Measurements from ENCODE around the gene RAPGEF1. TPM values are rescaled to one million over a fixed set of nuclear protein-coding genes. Genes with fewer than 3 reads are reported as not detected.

Gene RAPGEF1
- total RNA-seq, 1 donor from 2014 or later, result 76.8 TPM

DNA sequence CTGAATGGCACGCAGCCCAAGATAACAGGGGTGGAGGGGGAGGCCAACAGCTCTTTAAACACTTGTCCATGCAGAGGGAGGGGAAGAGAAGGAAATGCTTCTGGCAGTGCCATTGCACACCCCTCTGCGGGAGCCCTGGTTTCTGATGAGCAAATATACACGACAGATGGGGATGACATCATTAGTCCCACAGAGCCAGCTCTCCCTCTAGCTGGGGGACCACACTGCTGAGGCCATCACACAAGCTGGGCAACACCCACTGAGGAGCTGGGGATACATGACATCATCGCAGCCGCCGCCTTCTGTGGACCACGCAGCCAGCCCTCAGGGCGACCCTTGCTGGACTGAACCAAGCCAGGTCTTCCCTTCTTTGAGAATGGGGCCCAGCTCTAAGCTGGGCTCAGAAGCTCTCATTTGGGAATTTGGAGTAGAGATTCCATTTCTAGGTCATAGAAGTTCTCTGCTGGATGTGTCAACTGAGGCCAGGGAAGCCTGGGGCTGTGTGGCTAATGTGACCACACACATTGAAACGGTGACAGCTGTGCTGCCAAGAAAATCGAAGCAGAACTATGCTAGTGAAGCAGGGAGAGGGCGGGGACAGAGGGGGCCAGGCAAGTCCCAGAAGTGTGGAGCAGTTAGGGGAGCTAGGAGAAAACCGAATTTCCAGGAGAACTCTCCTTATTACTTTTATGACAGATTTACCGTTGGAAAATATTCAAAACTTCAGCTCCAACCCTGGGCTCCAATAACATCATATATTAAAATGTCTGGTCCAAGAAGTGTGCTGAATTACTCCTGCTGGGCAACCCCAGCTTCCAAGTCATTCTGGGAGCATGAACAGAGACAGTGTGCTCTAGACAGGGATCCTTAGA is 115.0 kb downstream of the RAPGEF1 start:
- Histone ChIP-seq H3K9me3 (ENCODE audit: insufficient read depth, low read depth, low read length) (no peaks in the 10 kb centered on the region), H3K9ac (ENCODE audit: low read length) (no peak overlapping the region), H2AFZ (ENCODE audit: low read depth, low read length) (no peak overlapping the region), H3K4me1 (ENCODE audit: insufficient read depth, low read length) (peaks cover 29% of the 10 kb centered on the region), H3K27me3 (ENCODE audit: insufficient read depth, low read length) (no peaks in the 10 kb centered on the region), H4K20me1 (ENCODE audit: insufficient read depth, low read length) (peaks cover 3% of the 10 kb centered on the region), H3K79me2 (ENCODE audit: insufficient read depth, low read length) (no peaks in the 10 kb centered on the region), H3K36me3 (ENCODE audit: insufficient read depth, low read length) (peaks cover 5% of the 10 kb centered on the region), H3K4me3 (ENCODE audit: insufficient read depth, low read depth, low read length) (no peak overlapping the region), H3K27ac (ENCODE audit: low read depth, low read length) (no peak overlapping the region), H3K4me2 (ENCODE audit: low read length) (peak overlapping the region; percentile 8)
- H3K36me3 Mint-ChIP-seq (ENCODE audit: low read depth, unreplicated experiment), result peaks cover 40% of the 10 kb centered on the region
- no peak overlapping the region for H3K4me3 Mint-ChIP-seq (ENCODE audit: unreplicated experiment)
- no peak for TF ChIP-seq EZH2 (IDR thresholded peaks at IDR 0.05; ENCODE audit: insufficient read depth, low read length)
- TF ChIP-seq, protein P1, sequence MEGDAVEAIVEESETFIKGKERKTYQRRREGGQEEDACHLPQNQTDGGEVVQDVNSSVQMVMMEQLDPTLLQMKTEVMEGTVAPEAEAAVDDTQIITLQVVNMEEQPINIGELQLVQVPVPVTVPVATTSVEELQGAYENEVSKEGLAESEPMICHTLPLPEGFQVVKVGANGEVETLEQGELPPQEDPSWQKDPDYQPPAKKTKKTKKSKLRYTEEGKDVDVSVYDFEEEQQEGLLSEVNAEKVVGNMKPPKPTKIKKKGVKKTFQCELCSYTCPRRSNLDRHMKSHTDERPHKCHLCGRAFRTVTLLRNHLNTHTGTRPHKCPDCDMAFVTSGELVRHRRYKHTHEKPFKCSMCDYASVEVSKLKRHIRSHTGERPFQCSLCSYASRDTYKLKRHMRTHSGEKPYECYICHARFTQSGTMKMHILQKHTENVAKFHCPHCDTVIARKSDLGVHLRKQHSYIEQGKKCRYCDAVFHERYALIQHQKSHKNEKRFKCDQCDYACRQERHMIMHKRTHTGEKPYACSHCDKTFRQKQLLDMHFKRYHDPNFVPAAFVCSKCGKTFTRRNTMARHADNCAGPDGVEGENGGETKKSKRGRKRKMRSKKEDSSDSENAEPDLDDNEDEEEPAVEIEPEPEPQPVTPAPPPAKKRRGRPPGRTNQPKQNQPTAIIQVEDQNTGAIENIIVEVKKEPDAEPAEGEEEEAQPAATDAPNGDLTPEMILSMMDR (IDR thresholded peaks at IDR 0.05; ENCODE audit: insufficient read depth, low read depth, low read length), result no peak
- DNase-seq (ENCODE audit: low read depth), result peak; percentile 10
- no peaks in the 10 kb centered on the region for H3K9me3 Mint-ChIP-seq (ENCODE audit: unreplicated experiment)
- H3K4me1 Mint-ChIP-seq (ENCODE audit: low read depth, unreplicated experiment), result peaks cover 13% of the 10 kb centered on the region
- FAIRE-seq, result no peak
- no peak overlapping the region for H3K27ac Mint-ChIP-seq (ENCODE audit: unreplicated experiment)
- no peaks in the 10 kb centered on the region for H3K27me3 Mint-ChIP-seq (ENCODE audit: low read depth, unreplicated experiment)

DNA sequence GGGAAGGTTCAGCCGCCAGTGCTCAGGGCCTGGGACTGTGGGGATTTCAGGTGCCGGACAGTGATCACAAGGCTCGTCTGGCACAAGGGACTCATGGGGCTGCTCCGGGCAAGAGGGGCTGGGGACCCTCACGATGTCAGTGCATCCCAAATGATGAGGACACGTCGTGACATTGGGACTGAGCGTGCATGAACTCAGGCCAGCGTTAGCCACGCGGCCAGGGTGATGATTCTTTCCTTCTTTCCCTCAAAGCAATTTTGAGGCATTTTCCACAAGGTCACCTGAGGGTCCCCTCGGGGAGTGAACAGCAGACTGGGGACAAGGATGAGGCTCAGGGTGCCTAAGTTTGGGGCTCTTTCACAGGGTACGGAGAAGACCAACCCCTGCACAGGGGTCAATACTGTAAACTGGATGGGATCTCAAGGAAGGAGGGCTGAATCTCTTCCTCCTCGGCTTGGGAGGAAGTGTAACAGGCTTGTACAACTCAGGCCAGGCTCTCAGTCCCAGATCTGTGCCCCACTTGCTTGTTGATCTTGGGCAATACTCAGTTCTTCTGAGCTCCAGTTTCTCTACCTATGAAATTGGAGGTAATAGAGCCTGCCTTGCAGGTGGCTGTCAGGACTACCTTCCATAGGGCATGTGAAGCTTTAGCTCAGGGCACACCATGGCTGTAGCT is 116.1 kb downstream of the RAPGEF1 start:
- Histone ChIP-seq H4K20me1 (ENCODE audit: insufficient read depth, low read length) (peaks cover 3% of the 10 kb centered on the region), H3K9me3 (ENCODE audit: insufficient read depth, low read depth, low read length) (no peaks in the 10 kb centered on the region), H3K4me2 (ENCODE audit: low read length) (no peak overlapping the region), H3K27me3 (ENCODE audit: insufficient read depth, low read length) (no peaks in the 10 kb centered on the region), H2AFZ (ENCODE audit: low read depth, low read length) (no peak overlapping the region), H3K36me3 (ENCODE audit: insufficient read depth, low read length) (peaks cover 9% of the 10 kb centered on the region), H3K4me3 (ENCODE audit: insufficient read depth, low read depth, low read length) (no peak overlapping the region), H3K79me2 (ENCODE audit: insufficient read depth, low read length) (no peaks in the 10 kb centered on the region), H3K9ac (ENCODE audit: low read length) (no peak overlapping the region), H3K27ac (ENCODE audit: low read depth, low read length) (no peak overlapping the region), H3K4me1 (ENCODE audit: insufficient read depth, low read length) (peaks cover 29% of the 10 kb centered on the region)
- FAIRE-seq, result no peak
- H3K4me3 Mint-ChIP-seq (ENCODE audit: unreplicated experiment), result no peak overlapping the region
- no peaks in the 10 kb centered on the region for H3K9me3 Mint-ChIP-seq (ENCODE audit: unreplicated experiment)
- H3K27ac Mint-ChIP-seq (ENCODE audit: unreplicated experiment), result peak overlapping the region; percentile 4
- DNase-seq (ENCODE audit: low read depth), result no peak
- peaks cover 47% of the 10 kb centered on the region for H3K36me3 Mint-ChIP-seq (ENCODE audit: low read depth, unreplicated experiment)
- peaks cover 12% of the 10 kb centered on the region for H3K4me1 Mint-ChIP-seq (ENCODE audit: low read depth, unreplicated experiment)
- no peak for TF ChIP-seq EZH2 (IDR thresholded peaks at IDR 0.05; ENCODE audit: insufficient read depth, low read length)
- TF ChIP-seq, protein P1 (IDR thresholded peaks at IDR 0.05; ENCODE audit: insufficient read depth, low read depth, low read length), result no peak
- H3K27me3 Mint-ChIP-seq (ENCODE audit: low read depth, unreplicated experiment), result no peaks in the 10 kb centered on the region

Measured in astrocyte (in vitro differentiated cells and primary cell).